GM18499 (cell line): ENCODE results near the gene COL23A1.

Experiments
- ATAC-seq: cut with Tn5 transposase; IDR thresholded peaks from one replicate; pipeline ENCODE4 v1.9.1; 2021; ENCODE audit warnings: moderate number of reproducible peaks; ENCODE audit not compliant: insufficient read depth, unreplicated experiment

Gene COL23A1

GRCh38 chr5:178429491-178430185 lies 160.6 kb downstream of the COL23A1 start:
- ATAC-seq, result no peak

GRCh38 chr5:178429156-178429468 lies 161.1 kb downstream of the COL23A1 start:
- no peak for ATAC-seq

- no peak for ATAC-seq
These were observed 161.6 kb downstream of the COL23A1 start for GRCh38 chr5:178428341-178429155.

GRCh38 chr5:178427576-178428197 lies 162.5 kb downstream of the COL23A1 start:
- no peak for ATAC-seq

GRCh38 chr5:178426326-178427130 lies 163.7 kb downstream of the COL23A1 start:
- no peak for ATAC-seq

GRCh38 chr5:178425621-178426068 lies 164.5 kb downstream of the COL23A1 start:
- no peak for ATAC-seq

GRCh38 chr5:178424810-178425177 lies 165.4 kb downstream of the COL23A1 start:
- no peak for ATAC-seq

- no peak for ATAC-seq
These were observed 166.0 kb downstream of the COL23A1 start for GRCh38 chr5:178423901-178424809.

GRCh38 chr5:178423431-178423830 lies 166.8 kb downstream of the COL23A1 start:
- no peak for ATAC-seq

GRCh38 chr5:178422400-178422775 lies 167.8 kb downstream of the COL23A1 start:
- no peak for ATAC-seq

GRCh38 chr5:178421699-178422399 lies 168.3 kb downstream of the COL23A1 start:
- ATAC-seq, result no peak

GRCh38 chr5:178421128-178421527 lies 169.1 kb downstream of the COL23A1 start:
- ATAC-seq, result no peak

GRCh38 chr5:178420354-178420781 lies 169.8 kb downstream of the COL23A1 start:
- no peak for ATAC-seq

GRCh38 chr5:178419651-178420050 lies 170.5 kb downstream of the COL23A1 start:
- ATAC-seq, result no peak

GRCh38 chr5:178419196-178419595 lies 171.0 kb downstream of the COL23A1 start:
- ATAC-seq, result no peak

GRCh38 chr5:178418471-178419010 lies 171.7 kb downstream of the COL23A1 start:
- ATAC-seq, result no peak

- ATAC-seq, result no peak
These were observed 172.2 kb downstream of the COL23A1 start for GRCh38 chr5:178418031-178418430.

- no peak for ATAC-seq
These were observed 172.8 kb downstream of the COL23A1 start for GRCh38 chr5:178417391-178417811.

GRCh38 chr5:178416919-178417318 lies 173.3 kb downstream of the COL23A1 start:
- ATAC-seq, result no peak
